HG02571 (cell line): ENCODE results near the gene TAF5L.
"Not testable (repeated sequence)": the region's sequence is repeated elsewhere in the genome, so short reads cannot be mapped to it uniquely, and the experiment has no call there.

Source experiments
- ATAC-seq: cut with Tn5 transposase; IDR thresholded peaks from one replicate; pipeline ENCODE4 v1.9.1; 2021; ENCODE audit warnings: mild to moderate bottlenecking, moderate library complexity; ENCODE audit not compliant: unreplicated experiment

Gene TAF5L

DNA sequence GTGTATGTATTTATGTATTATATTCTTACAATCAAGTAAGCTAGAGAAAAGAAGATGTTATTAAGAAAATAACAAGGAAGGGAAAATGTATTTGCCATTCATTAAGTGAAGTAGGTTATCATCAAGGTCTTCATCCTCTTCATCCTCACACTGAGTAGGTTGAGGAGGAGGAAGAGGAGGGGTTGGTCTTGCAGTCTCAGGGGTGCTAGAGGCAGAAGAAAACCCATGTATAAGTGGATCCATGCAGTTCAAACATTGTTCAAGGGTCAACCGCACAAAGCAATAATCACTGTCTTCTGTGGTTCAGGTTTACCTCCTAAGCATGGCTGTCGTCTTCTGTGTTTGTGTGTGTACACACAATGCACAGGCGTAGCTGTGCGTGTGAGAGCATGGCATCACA lies 17.0 kb upstream of the TAF5L start:
- no peak for ATAC-seq

DNA sequence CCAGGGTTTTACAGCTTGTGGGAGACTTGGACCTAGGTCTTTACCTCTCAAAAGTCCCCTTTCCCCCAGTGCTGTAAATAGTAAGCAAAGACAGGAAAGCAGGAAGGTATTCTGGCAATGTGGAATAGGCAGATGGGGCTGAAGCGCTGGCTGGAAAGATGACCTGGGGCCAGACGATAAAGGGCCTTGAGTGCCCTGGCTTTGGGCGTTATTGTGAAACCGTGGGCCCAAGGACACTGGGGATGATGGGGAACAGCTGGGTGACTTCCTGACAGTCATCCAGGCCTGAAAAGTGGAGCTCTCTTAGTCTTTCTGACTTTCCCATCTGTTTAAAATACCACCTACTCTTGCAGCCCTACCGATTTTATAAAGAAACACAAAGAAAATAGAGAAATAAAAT lies 16.5 kb upstream of the TAF5L start:
- no peak for ATAC-seq

- ATAC-seq: no peak
Observed at GRCh38 chr1:229641306-229641705, 15.4 kb upstream of the TAF5L start.

DNA sequence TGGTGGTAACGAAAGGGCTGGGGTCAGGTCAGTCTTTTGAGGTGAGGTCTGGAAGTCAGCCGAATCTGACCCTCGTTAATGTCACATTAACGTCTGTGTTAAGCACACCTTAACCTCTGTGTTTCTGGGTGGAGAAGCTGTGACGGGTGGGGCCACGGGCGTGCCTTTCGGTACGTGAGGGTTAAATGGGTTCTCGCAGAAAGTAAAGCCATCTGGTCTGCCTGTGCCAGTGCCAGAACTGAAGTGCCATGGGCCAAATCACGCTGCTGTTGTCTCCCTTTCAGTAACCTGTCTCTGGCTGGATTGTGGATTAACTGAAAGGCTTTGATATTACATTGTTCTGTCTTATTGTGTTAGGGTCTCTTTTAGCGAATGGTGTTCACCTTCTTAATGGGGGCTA lies 14.5 kb upstream of the TAF5L start:
- ATAC-seq: no peak

- no peak for ATAC-seq
Observed at GRCh38 chr1:229637746-229638145, 11.8 kb upstream of the TAF5L start.

DNA sequence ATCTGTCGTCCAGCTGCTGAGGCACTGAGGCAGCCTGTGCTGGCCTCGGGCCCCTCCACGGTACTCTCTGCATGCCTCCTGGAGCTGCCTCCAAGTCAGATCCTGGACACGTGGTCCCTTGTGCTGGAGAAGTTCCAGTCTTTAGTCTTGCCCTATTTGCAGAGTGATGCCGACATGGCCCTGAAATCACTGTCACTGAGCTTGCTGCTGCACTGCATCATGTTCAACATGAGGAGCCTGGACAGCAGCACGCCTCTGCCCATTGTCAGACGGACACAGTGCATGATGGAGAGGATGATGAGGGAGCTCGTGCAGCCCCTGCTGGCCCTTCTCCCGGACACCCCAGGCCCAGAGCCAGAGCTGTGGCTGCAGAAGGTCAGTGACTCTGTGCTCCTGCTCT lies 10.1 kb upstream of the TAF5L start:
- ATAC-seq: no peak

- no peak for ATAC-seq
Observed at GRCh38 chr1:229631966-229632365, 6.0 kb upstream of the TAF5L start.

DNA sequence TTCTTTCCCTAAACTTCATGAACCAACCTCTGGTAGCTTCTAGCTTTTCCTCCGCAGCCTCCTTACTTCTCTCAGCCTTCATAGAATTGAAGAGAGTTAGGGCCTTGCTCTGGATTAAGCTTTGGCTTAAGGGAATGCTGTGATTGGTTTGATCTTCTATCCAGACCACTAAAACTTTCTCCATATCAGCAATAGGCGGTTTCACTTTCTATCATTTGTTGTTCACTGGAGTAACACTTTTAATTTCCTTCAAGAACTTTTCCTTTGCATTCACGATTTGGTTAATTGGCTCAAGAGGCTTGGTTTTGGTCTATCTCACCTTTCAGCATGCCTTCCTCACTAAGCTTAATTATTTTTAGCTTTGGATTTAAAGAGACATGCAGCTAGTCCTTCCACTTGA lies 5.2 kb upstream of the TAF5L start:
- ATAC-seq: no peak

GRCh38 chr1:229629261-229629660 lies 3.3 kb upstream of the TAF5L start:
- no peak for ATAC-seq

- ATAC-seq: no peak
Observed at GRCh38 chr1:229627003-229627402, 1.1 kb upstream of the TAF5L start.

DNA sequence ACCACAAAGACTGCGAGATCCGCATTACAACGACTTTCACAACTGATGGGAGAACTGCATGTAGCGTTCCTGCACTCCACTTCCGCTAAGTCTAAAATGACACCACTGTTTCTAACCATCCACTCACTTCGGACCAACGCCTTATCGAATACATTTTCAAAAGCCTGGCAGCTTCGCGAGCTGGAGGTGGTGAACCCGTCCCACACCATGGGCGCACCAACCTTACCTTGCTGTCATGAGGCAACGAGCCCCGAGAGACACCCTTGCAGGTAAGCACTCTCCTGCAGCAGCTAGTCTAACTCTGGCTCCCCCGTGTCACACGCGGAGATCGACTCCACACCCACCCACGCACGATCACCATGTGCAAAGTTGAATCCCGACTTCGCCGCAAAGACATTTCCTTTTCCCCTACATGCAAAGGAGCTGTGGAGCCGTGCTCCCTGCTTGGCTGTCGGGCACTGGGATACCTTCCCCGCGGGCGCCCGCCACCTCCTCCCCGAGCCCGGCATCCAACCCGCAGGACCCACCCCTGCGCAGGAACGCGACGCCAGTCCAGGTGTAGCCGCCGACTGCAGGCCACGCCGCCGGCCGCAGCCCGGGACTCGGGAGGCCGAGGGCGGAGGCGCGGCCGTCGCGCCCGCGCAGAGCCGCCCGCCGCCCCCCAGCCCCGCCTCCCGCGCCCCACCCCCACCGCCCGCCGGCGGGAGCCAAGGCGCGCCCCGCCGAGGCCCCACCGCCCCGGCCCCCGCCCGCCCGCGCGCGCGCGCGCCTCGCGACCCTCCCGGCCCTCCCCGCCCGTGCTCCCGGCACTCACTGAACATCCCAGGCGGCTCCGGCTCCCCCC lies 629 bp downstream of the TAF5L start:
- ATAC-seq: peak; percentile 50

DNA sequence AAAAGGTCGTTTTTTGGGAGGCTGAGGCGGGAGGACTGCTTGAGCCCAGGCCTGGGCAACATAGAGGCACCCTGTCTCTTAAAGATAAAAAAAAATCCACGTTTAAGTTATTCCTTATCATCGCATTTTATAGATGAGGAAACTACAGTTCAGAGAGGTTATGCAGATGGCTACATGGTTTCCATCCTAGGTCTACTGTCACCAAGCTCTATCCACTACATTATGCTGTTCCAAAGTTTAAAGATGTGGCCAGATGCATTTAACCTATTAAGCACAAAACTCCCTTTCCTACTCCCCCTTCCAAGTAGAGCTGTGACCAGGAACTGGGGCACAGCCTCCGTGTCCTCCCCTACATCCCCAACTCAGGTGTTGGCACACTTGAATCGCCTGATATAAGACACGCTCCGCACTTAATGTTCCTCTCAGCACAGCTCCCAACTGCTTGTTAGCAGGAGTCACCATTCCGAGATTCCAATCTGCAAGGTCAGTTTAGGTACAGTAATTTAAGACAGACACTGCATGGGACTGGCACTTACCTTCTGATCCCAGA lies 1.3 kb downstream of the TAF5L start:
- ATAC-seq: no peak

DNA sequence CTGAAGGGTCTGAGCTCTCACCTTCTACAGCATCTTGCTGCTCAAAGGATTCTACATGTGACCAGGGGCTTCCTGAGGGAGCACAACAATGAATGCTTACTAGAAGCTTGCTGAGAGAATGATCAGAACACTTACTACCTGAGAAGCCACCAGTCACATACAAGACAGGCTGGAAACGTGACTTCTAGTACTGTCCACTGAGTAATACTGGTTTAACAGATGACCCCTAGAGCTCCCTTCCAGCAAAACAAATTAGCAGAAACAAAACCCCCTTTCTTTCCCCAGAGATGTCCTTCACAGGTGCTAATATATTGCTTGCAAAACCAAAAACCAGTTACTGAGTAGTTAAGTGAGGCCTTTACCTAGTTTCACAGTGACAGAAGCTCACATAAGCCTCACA lies 2.1 kb downstream of the TAF5L start:
- no peak for ATAC-seq

DNA sequence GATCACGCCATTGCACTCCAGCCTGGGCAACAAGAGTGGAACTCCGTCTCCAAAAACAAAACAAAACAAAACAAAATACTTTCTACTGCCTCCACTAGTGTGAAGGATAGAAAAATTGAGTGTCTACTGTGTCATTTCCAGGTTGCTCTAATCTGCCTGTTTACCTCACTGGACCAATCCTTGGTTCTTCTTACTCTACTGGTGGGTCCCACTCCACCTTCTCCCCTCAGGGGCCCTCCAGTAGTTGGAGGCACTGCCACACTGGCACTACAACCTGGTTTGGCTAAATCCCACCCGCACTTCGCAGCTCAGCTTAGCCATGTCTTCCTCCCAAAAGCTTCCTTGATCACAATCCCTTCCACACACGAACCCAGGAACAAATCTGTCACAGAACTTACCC lies 2.7 kb downstream of the TAF5L start:
- no peak for ATAC-seq

- not testable (repeated sequence) for ATAC-seq
Observed at GRCh38 chr1:229622641-229623120, 3.2 kb downstream of the TAF5L start.

- no peak for ATAC-seq
Observed at GRCh38 chr1:229621663-229622062, 4.3 kb downstream of the TAF5L start.

DNA sequence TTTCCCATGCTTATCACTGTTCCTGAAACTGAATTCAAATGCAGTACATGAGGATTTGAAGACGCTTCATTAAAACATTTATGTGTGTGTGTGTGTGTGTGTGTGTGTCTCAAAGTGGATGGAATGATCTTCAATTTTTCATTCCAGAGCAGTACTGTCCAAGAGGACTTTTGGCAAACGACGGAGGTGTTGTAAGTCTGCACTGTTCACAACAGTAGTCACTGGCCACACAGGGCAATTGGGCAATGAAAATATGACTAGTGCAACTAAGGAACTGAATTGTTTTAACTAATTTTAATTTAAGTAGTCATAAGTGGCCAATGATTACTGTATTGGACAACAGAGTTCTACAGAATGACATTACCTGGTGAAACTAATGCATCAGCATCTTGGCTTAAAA lies 5.0 kb downstream of the TAF5L start:
- no peak for ATAC-seq

DNA sequence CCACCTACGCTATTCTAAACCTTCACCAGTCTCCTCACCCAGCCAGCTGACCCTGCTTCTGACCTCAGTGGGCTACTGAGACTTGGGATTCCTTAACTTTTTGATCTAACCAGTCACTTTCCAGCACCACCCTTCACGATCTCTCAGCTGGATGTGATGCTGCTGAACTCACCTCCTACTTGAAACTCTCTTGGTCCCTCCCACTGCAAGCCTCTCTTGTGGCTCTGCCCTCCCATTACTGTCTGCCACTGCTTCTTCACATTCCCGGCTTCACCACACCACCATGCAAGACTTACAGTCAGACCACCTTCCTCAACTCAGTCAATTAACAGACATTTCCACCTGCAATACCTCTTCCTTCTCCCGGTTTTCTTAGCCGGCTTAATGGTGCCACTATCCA lies 6.3 kb downstream of the TAF5L start:
- no peak for ATAC-seq

- ATAC-seq: no peak
Observed at GRCh38 chr1:229619002-229619401, 6.9 kb downstream of the TAF5L start.

GRCh38 chr1:229617351-229618100 lies 8.4 kb downstream of the TAF5L start:
- no peak for ATAC-seq

DNA sequence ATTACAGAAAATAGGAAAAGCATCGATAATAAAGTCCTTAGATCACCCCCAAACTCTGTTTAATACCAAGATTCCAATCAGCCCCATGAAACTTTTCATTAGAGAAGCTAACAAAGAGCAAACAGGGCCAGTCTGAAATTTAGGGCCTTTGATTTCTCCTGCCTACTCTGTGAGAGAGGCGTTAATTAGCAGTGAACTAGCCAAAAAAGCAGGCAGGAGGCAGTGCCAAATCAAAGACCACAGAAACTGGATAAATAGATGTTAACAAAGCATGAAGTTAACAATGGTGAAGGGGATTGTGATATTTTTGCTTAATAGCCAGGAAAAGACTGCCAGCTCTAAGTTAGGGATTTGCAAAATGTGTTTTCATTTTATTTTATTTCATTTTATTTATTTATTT lies 11.2 kb downstream of the TAF5L start:
- ATAC-seq: no peak

DNA sequence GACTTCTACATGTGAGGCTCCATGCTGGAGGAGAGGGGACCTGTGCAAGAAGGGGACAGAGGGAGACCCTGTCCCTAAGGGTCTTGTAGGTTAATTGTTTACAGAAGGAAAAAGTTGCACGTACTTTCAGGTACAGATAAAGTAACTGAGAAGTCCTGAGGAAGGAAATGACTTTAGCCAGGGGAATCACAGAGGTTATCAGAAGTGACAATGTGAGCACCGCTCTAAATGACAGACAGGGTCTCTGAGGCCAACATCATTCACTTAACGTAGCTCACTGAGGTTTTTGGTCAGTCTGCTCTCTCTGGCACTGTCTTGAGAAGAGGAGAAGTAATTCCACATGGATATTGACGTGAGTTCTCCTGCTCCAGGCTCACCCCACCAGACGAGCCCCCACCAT lies 12.0 kb downstream of the TAF5L start:
- ATAC-seq: no peak
